GM19467 (cell line): ENCODE results near the gene PYURF.

Experiments used
- ATAC-seq: cut with Tn5 transposase; IDR thresholded peaks from one replicate; pipeline ENCODE4 v1.9.1; 2021; ENCODE audit warnings: mild to moderate bottlenecking, moderate library complexity; ENCODE audit not compliant: unreplicated experiment

PYURF gene

GRCh38 chr4:88514557-88515511, 8.7 kb downstream of the PYURF start:
- no peak for ATAC-seq

- ATAC-seq, result no peak
These were observed 12.3 kb downstream of the PYURF start for GRCh38 chr4:88511236-88511635.

DNA sequence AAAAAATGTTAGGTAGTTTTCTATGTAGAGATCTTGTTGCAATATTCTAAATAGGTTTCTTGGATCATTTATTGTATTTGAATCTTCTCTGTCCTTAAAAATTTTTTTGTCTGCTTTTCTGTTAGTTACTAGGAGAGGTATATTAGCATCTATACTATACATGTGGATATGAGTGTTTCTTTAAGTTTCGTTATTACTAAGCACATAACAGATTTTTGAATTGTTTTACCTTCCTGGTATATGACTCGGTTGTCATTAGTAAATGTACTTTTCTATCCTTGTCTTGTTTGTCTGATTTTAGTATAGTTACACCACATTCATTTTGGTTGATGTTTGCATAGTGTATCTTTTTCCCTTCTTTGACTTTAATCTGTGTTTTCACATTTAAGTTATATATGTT, 20.2 kb downstream of the PYURF start:
- ATAC-seq, result no peak

GRCh38 chr4:88497859-88498409, 25.6 kb downstream of the PYURF start:
- ATAC-seq, result no peak

DNA sequence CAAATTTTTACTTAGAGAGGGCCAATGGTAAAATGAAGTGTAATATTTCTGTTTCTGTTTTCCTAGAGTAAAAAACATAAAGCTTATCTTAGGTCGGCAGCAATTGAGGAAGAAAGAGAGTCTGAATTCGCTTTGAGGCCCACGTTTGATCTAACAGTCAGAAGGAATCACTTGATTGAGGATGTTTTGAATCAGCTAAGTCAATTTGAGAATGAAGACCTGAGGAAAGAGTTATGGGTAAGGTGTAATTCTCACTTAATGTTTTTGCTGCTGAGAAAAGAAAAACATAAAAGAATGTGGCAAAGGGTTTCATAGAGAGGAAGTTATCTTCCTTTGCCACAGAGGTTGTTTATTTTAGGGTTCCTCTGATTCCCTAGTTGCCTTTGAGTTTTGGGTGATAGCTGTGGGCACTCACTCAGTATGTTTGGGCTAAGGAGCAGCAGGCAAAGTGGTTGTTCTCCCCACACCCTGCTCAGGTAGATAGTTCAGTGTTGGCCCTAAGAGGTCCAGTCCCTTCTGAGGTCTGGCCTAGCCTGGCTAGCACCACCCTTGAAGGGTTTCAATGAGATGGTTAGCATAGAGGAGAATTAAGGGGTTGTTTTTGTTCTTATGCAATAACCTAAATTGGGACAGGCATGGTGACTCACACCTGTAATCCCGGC, 34.3 kb downstream of the PYURF start:
- no peak for ATAC-seq

DNA sequence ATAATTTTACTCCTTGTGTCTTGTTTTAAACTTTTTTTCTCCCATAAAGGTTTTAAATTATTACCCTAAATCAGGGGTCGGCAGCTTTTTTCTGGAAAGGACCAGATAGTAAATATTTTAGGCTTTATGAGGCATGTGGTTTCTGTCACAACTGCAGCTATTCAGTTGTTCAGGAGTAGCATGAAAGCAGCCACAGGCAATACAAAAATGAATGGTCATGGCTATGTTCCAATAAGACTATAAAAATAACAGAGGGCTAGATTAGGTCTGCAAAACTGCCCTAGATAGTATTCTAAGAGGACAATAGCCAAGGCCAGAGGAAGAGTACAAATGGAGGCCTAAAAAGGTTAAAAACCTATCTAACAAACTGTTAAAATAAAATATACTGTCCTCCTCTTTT, 42.0 kb downstream of the PYURF start:
- no peak for ATAC-seq

GRCh38 chr4:88478247-88478646, 45.3 kb downstream of the PYURF start:
- ATAC-seq, result no peak

DNA sequence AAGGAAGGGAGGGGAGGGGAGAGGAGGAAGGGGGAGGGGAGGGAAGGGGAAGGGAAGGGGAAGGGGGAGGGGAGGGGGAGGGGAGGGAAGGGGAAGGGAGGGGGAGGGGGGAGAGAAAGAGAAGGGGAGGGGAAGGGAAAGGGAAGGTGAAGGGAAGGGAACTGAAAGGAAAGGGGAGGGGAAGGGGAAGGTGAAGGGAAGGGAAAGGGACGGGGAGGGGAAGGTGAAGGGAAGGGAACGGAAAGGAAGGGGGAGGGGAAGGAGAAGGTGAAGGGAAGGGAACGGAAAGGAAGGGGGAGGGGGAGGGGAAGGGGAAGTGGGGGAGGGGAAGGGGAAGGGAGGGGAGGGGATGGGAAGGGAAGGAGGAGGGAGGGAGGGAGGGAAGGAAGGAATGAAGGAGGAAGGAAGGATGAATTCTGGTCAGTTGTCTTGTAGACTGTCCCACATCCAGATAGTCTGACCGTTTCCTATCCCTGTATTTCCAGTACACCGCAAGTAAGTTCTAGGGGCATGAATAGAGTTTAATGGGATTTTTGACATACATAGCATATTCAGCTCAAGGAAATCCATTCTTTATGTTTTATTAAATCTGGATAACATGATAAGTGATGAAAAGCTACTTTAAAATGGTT, 46.2 kb downstream of the PYURF start:
- no peak for ATAC-seq
